ENCODE measurements around the gene RPS18. TPM values are rescaled to one million over a fixed set of nuclear protein-coding genes. Genes with fewer than 3 reads are reported as not detected.

The RPS18 gene
- total and polyA plus RNA-seq, 9 of the 15 experiments (the other 6 are each of a cell fraction or from before 2014, with no cell fraction given): 5,023 to 17,516 (median 8,131) TPM

DNA sequence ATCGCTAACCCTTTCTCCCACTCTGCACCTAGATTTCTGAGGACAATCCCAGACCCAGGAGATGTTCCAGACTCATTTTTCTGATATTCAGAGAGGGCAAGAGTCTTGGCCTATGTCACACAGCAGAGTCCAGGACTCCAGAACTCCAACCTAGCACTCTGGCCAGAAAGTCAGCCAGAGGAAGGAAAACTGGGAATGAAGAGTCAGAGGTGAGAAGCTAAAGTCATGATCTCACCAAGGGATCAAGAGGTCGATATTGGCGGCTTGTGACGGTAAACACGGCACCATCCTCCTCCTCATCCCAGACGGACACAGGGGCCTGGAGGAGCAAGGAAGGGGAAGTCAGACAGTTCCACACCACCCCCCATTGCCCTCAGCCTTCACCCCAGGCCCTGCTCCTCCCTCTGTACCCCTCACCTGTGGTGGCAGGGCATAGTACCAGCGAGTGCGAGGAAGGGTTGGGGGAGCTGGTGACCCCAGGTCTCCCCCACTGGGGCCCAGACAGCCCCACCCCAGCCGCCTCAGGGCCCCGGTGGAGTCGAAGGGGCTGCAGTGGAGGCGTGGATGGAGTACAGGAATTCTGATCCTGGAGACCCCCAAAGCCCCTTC lies 25.0 kb downstream of the RPS18 start (continued):
- TF ChIP-seq ZFP36 (IDR thresholded peaks at IDR 0.05; ENCODE audit: low read depth, low read length, partially characterized antibody): peak; percentile 68
- no peak for TF ChIP-seq CAMTA2 (CRISPR knock-in tag; conservative IDR thresholded peaks at IDR 0.05)
- peak; percentile 52 for TF ChIP-seq POLR2G (IDR thresholded peaks at IDR 0.05; ENCODE audit: low read depth, low read length)
- 0 out of 4 replicates have a peak, but pooled peaks of 1 of the 2 experiments have one; percentile 37 for TF ChIP-seq KDM1A (IDR thresholded peaks at IDR 0.05)
- TF ChIP-seq, protein P1, sequence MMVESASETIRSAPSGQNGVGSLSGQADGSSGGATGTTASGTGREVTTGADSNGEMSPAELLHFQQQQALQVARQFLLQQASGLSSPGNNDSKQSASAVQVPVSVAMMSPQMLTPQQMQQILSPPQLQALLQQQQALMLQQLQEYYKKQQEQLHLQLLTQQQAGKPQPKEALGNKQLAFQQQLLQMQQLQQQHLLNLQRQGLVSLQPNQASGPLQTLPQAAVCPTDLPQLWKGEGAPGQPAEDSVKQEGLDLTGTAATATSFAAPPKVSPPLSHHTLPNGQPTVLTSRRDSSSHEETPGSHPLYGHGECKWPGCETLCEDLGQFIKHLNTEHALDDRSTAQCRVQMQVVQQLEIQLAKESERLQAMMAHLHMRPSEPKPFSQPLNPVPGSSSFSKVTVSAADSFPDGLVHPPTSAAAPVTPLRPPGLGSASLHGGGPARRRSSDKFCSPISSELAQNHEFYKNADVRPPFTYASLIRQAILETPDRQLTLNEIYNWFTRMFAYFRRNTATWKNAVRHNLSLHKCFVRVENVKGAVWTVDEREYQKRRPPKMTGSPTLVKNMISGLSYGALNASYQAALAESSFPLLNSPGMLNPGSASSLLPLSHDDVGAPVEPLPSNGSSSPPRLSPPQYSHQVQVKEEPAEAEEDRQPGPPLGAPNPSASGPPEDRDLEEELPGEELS (CRISPR knock-in tag; IDR thresholded peaks at IDR 0.05; ENCODE audit: borderline replicate concordance): no peak
- no peak for TF ChIP-seq ZNF644 (tag; IDR thresholded peaks at IDR 0.05; ENCODE audit: low read depth)
- no peak for TF ChIP-seq ADNP (tag; IDR thresholded peaks at IDR 0.05)

DNA sequence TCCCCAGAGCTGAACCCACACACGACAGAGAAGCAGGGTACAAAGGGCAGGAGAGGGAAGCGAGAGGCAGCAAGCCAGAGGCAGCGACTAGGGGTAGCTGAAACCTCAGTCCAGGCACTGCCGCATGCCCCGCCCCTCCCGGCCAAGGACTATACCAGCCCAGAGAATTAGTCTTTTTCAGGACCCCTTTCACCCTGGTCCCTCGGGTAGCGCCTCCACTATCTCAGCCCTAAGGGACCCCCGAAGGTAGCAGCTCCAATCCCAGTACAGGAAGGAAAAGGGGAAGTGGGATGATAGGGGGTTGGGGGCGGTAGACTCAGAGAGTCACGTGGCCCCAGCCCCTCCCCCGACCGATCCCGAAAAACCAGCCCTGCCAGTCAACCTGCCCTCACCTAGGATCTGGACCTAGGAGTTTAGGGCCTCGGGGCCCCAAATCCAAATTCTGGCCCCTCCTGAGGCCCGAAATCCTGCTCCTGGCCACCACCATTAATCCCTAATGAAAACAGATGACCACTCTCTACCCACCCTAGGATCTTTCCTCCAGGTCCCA lies 25.6 kb downstream of the RPS18 start:
- H3K36me3 ChIP-seq (ENCODE audit: control insufficient read depth, insufficient read depth, low read length): peaks cover 56% of the 10 kb centered on the region
- H3K27me3 ChIP-seq (ENCODE audit: control insufficient read depth in 2 of 2, insufficient read depth in 2 of 2, low read length in 2 of 2): no peaks in the 10 kb centered on the region
- CTCF ChIA-PET (ENCODE audit: low intra/inter-chr PET ratio): interaction anchor here (0.5 kb wide), 1 partner anchor 76 kb away, joined by 7 read pairs; no protein-coding TSS in a partner anchor
- WGBS (ENCODE audit: insufficient coverage, low coverage, missing lambda C conversion rate): 21% methylated on average over 13 of the region's 16 CpGs
- peaks cover 11 to 45% of the 10 kb centered on the region in 2 experiments for H3K4me1 ChIP-seq (replicated peaks in 1 of 2; ENCODE audit: control insufficient read depth in 2 of 2, insufficient read depth in 2 of 2, low read length in 2 of 2)
- intact Hi-C loops (cut with micrococcal nuclease) (loop anchor here (5.0 kb wide), 3 partner anchors 95 to 130 kb away; partner anchors contain the start of genes KIFC1 and PHF1), in situ Hi-C loops (cut with MboI) (no loop called here)
- no peaks in the 10 kb centered on the region for H3K9me3 ChIP-seq (replicated peaks; ENCODE audit: control insufficient read depth, insufficient read depth, low read depth, low read length)
- POLR2A ChIA-PET: interaction anchor here (0.6 to 3.8 kb wide), 10 partner anchors 8 to 354 kb away, joined by 3 to 20 read pairs (median 3); partner anchors contain the start of genes B3GALT4, PFDN6 and WDR46
- peaks cover 6% of the 10 kb centered on the region for H3K9me1 ChIP-seq (ENCODE audit: control insufficient read depth, insufficient read depth, low read length)
- DNase-seq (ENCODE audit: extremely low read depth in 1 of 4, low spot score in 3 of 4) (peak; percentile 50 to 64 (median 61)), ATAC-seq (no peak), FAIRE-seq (no peak)
- H3K4me2 ChIP-seq (ENCODE audit: insufficient read depth, low read length): peak overlapping the region; percentile 79
- peaks cover 48% of the 10 kb centered on the region for H3K79me2 ChIP-seq (ENCODE audit: control insufficient read depth, insufficient read depth, low read length)
- H4K20me1 ChIP-seq (replicated peaks; ENCODE audit: control insufficient read depth, insufficient read depth, low read length): 0 out of 2 replicates have a peak, but pooled peaks cover 3% of the 10 kb centered on the region
- peak overlapping the region; percentile 89 to 94 for H3K9ac ChIP-seq (ENCODE audit: insufficient read depth in 1 of 2, low read depth in 2 of 2, low read length in 2 of 2)
- no TSS peak for BruUV-seq (replicated peaks)
- peak overlapping the region; percentile 64 for H3K4me3 ChIP-seq
- H3K27ac ChIP-seq (ENCODE audit: extremely low read depth, low read depth, low read length): peak overlapping the region; percentile 94; the same call in 2 of the 3 replicates
- H2AFZ ChIP-seq (ENCODE audit: low read depth, low read length): peak overlapping the region; percentile 22
- TF ChIP-seq ZNF780A (CRISPR knock-in tag; IDR thresholded peaks at IDR 0.05) (no peak), ZNF324 (CRISPR knock-in tag; IDR thresholded peaks at IDR 0.05) (no peak), FOXJ2 (tag; IDR thresholded peaks at IDR 0.05) (no peak), SMARCE1 (IDR thresholded peaks at IDR 0.05) (peak; percentile 23; the same call in 1 of the 2 replicates), TOE1 (IDR thresholded peaks at IDR 0.05; ENCODE audit: borderline replicate concordance) (peak; percentile 68), TOE1 (CRISPR knock-in tag; IDR thresholded peaks at IDR 0.05; ENCODE audit: borderline replicate concordance, low read depth) (no peak), HDAC1 (IDR thresholded peaks at IDR 0.05) (0 out of 4 replicates have a peak, but pooled peaks of 1 of the 2 experiments have one; percentile 10), BHLHE40 (IDR thresholded peaks at IDR 0.05; ENCODE audit: low read length) (peak; percentile 51; the same call in 1 of the 2 replicates)
- TF ChIP-seq, protein P2, sequence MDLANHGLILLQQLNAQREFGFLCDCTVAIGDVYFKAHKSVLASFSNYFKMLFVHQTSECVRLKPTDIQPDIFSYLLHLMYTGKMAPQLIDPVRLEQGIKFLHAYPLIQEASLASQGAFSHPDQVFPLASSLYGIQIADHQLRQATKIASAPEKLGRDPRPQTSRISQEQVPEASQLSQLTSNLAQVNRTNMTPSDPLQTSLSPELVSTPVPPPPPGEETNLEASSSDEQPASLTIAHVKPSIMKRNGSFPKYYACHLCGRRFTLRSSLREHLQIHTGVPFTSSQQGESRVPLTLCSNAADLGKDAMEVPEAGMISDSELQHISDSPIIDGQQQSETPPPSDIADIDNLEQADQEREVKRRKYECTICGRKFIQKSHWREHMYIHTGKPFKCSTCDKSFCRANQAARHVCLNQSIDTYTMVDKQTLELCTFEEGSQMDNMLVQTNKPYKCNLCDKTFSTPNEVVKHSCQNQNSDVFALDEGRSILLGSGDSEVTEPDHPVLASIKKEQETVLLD (IDR thresholded peaks at IDR 0.05): peak; percentile 13; the same call in 1 of the 2 replicates

All from K562 (cell line).